Activated CD4-positive, alpha-beta T cell treated with anti-CD3 and anti-CD28 coated beads, Interleukin-2, amount 10 ng/mL, durations not matched to agents 7 days and 5 days (primary cell): Measurements from ENCODE around the gene HLCS. TPM values are rescaled to one million over a fixed set of nuclear protein-coding genes. Genes with fewer than 3 reads are reported as not detected.
"Not testable (repeated sequence)": the region's sequence is repeated elsewhere in the genome, so short reads cannot be mapped to it uniquely, and the experiment has no call there.

Source experiments
- CTCF ChIA-PET: fragments of 350-600 bp; sonication (Branson Sonifier 250); formaldehyde crosslinking; loops from one replicate; lab custom pipeline; 2021; ENCODE audit warnings: antibody characterized with exemption; lab: Charles Lee
- POLR2A ChIA-PET: fragments of 350-600 bp; sonication (Branson Sonifier 250); formaldehyde crosslinking; loops from one replicate; lab custom pipeline; 2021; ENCODE audit warnings: antibody characterized with exemption; lab: Charles Lee
- DNase-seq: peaks from one replicate; pipeline ENCODE4 v3.0.0-alpha.2; 2020
- H3K27ac Mint-ChIP-seq: one replicate; pipeline ENCODE4 v1.8.0; 2021; ENCODE audit warnings: mild to moderate bottlenecking, moderate library complexity, mixed read lengths
- H3K27me3 Mint-ChIP-seq: one replicate; pipeline ENCODE4 v1.8.0; 2021; ENCODE audit warnings: mixed read lengths
- H3K36me3 Mint-ChIP-seq: one replicate; pipeline ENCODE4 v1.8.0; 2021; ENCODE audit warnings: low read depth, mixed read lengths
- H3K4me1 Mint-ChIP-seq: one replicate; pipeline ENCODE4 v1.8.0; 2021; ENCODE audit warnings: mixed read lengths
- H3K4me3 Mint-ChIP-seq: one replicate; pipeline ENCODE4 v1.8.0; 2021; ENCODE audit warnings: mild to moderate bottlenecking, moderate library complexity, mixed read lengths
- H3K9me3 Mint-ChIP-seq: one replicate; pipeline ENCODE4 v1.8.0; 2021; ENCODE audit warnings: mixed read lengths
- total RNA-seq, 2 experiments: library from RNA; stranded (reverse); gene quantifications; one replicate each; pipeline ENCODE4 v1.2.3, GENCODE V29; 2021

HLCS gene
- total RNA-seq, 2 experiments from 2014 or later = 15.8 to 15.9 TPM

DNA sequence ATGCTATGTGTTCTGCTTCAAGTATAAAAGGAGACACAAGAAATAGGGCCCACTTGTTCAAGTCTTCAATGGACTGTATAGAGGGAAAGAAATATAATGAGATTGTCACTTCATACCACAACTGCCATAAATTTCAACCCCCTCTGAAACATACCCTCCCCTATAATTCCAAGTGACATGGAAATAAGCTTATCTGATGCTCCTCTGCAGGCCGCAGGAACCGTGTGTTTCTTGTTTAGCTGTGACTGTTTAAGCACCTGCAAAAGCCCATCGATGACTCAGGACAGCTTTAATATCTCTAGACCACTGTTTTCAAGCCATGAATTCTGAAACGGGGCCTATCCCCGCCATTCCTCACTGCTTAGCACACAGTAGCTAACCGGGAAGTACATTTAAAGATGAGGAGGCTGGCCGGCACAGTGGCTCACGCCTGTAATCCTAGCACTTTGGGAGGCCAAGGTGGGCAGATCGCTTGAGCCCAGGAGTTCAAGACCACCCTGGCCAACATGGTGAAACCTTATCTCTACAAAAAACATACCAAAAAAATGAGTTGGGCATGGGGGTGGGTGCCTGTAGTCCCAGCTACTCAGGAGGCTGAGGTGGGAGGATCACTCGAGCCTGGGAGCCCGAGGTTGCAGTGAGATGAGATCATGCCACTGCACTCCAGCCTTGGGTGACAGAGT lies 4.2 kb downstream of the HLCS start:
- no peak overlapping the region for H3K4me3 Mint-ChIP-seq

DNA sequence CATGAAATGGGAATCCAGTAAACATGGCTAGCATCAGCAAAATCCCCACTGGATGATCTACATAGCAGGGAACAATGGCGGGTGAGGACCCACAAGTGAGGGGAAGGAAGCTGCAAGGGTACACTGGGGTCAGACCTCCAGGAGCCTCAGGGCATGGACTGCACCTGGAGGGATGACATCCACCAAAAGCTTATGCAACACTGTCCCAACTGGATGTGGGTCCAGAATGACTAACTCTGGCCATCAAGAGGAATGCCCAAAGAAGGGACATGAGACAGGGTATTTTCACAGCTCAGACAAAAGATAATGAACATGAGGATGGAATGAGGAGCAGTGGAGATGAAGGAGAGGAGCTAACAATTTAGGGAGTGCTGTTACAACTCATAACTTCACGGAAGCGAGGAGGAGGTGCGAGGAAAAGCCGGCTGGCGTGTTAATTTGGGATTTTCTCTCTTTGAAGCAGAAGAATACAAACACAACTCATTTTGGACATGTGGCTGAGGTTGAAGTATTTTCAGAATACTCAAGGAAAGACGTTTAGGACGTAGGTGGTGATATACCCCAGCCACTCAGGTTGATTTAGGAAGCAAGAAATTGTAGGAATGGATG lies 5.7 kb downstream of the HLCS start:
- ChIA-PET CTCF (no interaction called here), POLR2A (no interaction called here)
- DNase-seq = no peak
- Mint-ChIP-seq H3K27ac (no peak overlapping the region), H3K4me3 (no peak overlapping the region), H3K9me3 (no peaks in the 10 kb centered on the region), H3K4me1 (peaks cover 11% of the 10 kb centered on the region), H3K36me3 (peaks cover 18% of the 10 kb centered on the region), H3K27me3 (no peaks in the 10 kb centered on the region)

More for the DNA sequence above, 4.2 kb downstream of the HLCS start:
- H3K36me3 Mint-ChIP-seq = peaks cover 12% of the 10 kb centered on the region
- POLR2A ChIA-PET = no interaction called here
- no peaks in the 10 kb centered on the region for H3K27me3 Mint-ChIP-seq
- CTCF ChIA-PET = interaction anchor here (0.8 kb wide), 2 partner anchors 10 to 53 kb away, joined by 3 read pairs; no protein-coding TSS in a partner anchor
- peaks cover 15% of the 10 kb centered on the region for H3K4me1 Mint-ChIP-seq
- H3K27ac Mint-ChIP-seq = no peak overlapping the region
- no peaks in the 10 kb centered on the region for H3K9me3 Mint-ChIP-seq
- no peak for DNase-seq

DNA sequence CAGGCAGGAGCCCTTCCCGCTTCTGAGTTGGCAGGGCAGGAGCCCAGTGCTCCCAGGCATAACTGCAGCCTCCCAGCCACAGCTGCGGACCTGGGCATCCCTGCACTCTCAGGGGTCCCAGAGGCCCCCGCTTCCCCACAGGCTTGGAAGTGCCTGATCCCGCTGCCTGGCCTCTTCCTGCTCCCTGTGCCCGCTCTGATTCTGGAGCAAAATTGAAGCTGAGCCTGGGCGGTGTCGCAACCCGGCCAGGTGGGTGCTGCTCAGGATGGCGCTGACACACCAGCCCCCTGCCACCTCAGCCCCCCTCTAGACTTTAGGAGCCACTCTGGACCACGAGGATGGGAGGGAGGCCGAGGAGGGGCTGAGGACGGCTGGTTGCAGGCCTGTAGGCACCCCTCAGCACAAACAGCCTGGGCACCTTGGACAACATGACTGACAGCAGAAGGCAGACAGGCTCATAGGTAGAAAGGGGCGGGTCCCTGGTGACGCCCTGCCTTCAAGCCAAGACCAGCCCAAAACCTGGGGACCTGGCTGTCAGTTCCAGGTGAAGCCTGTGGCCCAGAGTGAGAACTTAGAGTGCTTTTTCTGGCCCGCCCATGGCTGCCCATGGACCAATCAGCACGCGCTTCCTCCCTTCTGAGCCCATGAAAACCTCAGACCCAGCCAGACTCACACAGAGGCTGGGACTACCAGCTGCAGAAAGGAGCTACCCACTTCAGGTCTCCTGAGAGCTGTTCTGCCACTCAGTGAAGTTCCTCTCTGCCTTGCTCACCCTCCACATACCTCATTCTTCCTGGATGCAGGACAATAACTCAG lies 7.2 kb downstream of the HLCS start:
- POLR2A ChIA-PET = no interaction called here
- H3K27me3 Mint-ChIP-seq = no peaks in the 10 kb centered on the region
- DNase-seq = no peak
- H3K36me3 Mint-ChIP-seq = peaks cover 19% of the 10 kb centered on the region
- H3K4me1 Mint-ChIP-seq = no peaks in the 10 kb centered on the region
- CTCF ChIA-PET = interaction anchor here (0.7 kb wide), 1 partner anchor 8 kb away, joined by 3 read pairs; no protein-coding TSS in a partner anchor
- no peak overlapping the region for H3K27ac Mint-ChIP-seq
- H3K9me3 Mint-ChIP-seq = no peaks in the 10 kb centered on the region
- H3K4me3 Mint-ChIP-seq = no peak overlapping the region

- no peaks in the 10 kb centered on the region for H3K27me3 Mint-ChIP-seq
- H3K9me3 Mint-ChIP-seq = no peaks in the 10 kb centered on the region
- no peak overlapping the region for H3K4me3 Mint-ChIP-seq
- DNase-seq = no peak
- ChIA-PET CTCF (no interaction called here), POLR2A (no interaction called here)
- peaks cover 17% of the 10 kb centered on the region for H3K36me3 Mint-ChIP-seq
- no peaks in the 10 kb centered on the region for H3K4me1 Mint-ChIP-seq
- no peak overlapping the region for H3K27ac Mint-ChIP-seq
These were observed 10.7 kb downstream of the HLCS start for GRCh38 chr21:36955783-36956182.

- H3K27ac Mint-ChIP-seq, H3K4me3 Mint-ChIP-seq, H3K4me1 Mint-ChIP-seq, H3K27me3 Mint-ChIP-seq, DNase-seq, H3K9me3 Mint-ChIP-seq, POLR2A ChIA-PET: not testable (repeated sequence)
- CTCF ChIA-PET = interaction anchor here (1.1 to 1.9 kb wide), 2 partner anchors 10 to 13 kb away, joined by 3 to 6 read pairs; no protein-coding TSS in a partner anchor
- peaks cover 17% of the 10 kb centered on the region for H3K36me3 Mint-ChIP-seq
These were observed 14.1 kb downstream of the HLCS start for GRCh38 chr21:36952331-36952730.

DNA sequence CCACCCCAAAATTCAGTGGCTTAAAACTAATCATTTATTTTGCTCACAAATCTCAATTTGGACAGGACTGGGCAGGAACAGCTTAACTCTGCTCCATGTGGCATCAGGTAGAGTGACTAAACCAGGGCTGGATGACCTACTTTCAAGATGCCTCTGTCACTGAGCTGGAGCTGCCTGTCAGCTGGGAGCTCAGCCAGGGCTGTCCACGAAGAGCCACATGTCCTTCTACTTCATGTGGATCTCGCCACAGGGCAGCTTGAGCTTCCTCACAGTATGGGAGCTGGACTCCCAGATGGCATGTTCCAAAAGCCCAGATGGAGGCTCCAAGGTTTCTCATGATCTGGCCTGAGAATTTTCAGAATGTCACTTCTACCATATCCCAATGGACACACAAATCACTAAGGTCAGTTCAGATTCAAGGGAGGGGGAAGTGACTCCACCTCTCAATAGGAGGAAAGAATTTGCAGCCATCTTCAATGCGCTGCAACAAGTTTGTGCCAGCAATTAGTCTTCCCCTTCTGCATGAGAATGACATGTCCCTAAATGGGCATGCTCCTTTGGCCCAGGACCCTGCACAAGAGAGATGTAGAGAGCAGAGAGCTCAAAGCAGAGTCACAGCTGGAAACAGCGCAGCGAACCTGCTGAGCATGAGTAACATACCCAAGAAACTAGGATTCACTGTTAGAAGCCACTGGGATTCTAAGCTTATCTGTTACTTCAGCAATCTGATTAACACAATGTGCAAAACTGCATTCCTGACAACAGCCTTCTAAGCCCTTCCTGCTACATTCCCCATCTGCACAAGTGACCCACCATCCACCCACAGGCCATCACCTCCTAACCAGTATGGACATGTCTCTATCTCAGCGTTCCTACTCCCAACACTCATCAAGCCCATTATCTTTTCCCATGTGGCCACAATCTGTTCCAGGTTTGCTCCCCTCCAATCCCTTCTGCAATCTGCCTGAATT lies 17.0 kb downstream of the HLCS start:
- Mint-ChIP-seq H3K36me3 (peaks cover 13% of the 10 kb centered on the region), H3K4me3 (no peak overlapping the region), H3K27me3 (no peaks in the 10 kb centered on the region), H3K9me3 (no peaks in the 10 kb centered on the region), H3K4me1 (no peaks in the 10 kb centered on the region), H3K27ac (no peak overlapping the region)
- DNase-seq = no peak
- CTCF ChIA-PET = interaction anchor here (0.6 to 1.0 kb wide), 3 partner anchors 17 to 185 kb away, joined by 3 to 5 read pairs (median 3); partner anchors contain the start of gene HLCS
- POLR2A ChIA-PET = no interaction called here

- Mint-ChIP-seq H3K4me3 (no peak overlapping the region), H3K4me1 (no peaks in the 10 kb centered on the region), H3K36me3 (peaks cover 13% of the 10 kb centered on the region), H3K9me3 (no peaks in the 10 kb centered on the region), H3K27me3 (no peaks in the 10 kb centered on the region), H3K27ac (no peak overlapping the region)
- POLR2A ChIA-PET = no interaction called here
- no peak for DNase-seq
- CTCF ChIA-PET = interaction anchor here (0.6 to 1.2 kb wide), 4 partner anchors 18 to 1579 kb away, joined by 3 to 5 read pairs (median 3); partner anchors contain the start of gene HLCS
These were observed 17.8 kb downstream of the HLCS start for GRCh38 chr21:36948686-36949085.

DNA sequence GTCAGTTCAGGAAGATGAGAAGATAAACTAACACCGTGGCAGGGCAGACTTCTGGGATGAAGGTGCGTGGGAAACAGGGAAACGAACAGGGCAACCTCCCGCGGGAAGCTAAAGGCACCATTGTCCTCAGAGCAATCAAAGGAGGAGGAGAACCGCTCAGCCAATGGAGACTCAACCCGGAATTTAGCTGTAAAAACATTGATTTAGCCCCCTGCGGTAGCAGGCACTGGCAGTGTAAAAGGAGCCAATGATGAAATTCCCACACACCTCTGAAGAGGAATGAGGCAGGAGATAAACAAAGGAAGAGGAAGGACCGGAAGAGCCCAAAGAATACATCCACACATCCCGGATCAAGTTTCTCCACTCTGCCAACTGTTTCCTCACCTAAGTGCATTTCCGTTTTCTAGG lies 19.5 kb downstream of the HLCS start:
- Mint-ChIP-seq H3K36me3 (peaks cover 18% of the 10 kb centered on the region), H3K27me3 (no peaks in the 10 kb centered on the region), H3K9me3 (no peaks in the 10 kb centered on the region), H3K4me3 (no peak overlapping the region), H3K27ac (no peak overlapping the region), H3K4me1 (no peaks in the 10 kb centered on the region)
- no peak for DNase-seq
- CTCF ChIA-PET = interaction anchor here (0.6 kb wide), 2 partner anchors 20 to 522 kb away, joined by 3 read pairs; partner anchors contain the start of gene HLCS
- POLR2A ChIA-PET = no interaction called here

DNA sequence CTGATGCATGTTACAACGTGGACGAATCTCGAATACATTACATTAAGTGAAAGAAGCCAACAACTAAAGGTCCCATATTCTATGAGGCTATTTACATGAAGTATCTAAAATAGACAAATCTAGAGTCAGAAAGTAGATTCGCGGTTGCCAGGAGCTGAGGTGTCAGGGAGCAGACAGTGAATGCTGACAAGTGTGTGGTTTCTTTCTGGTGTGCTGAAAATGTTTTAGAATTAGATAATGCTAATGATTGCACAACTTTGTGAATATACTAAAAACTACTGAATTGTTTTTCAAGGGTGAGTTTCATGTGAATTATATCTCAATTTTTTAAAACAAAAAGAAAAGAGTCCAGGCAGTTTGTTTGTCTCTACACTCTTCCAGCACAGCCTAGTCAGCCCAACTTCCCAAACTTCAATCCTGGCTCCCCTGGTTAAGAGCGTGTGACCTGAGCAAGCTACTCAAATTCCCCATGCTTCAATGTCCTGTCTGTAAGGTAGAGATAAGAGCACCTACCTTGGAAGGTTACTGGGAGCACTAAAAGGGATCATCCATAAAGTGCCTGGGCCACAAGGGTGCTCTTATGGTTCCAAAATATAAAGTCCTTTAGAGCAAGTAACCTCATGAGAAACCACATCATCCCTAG lies 20.9 kb downstream of the HLCS start:
- H3K9me3 Mint-ChIP-seq = no peaks in the 10 kb centered on the region
- peaks cover 18% of the 10 kb centered on the region for H3K36me3 Mint-ChIP-seq
- ChIA-PET CTCF (interaction anchor here (0.6 to 1.1 kb wide), 3 partner anchors 10 to 415 kb away, joined by 3 to 4 read pairs (median 4); no protein-coding TSS in a partner anchor), POLR2A (no interaction called here)
- no peak overlapping the region for H3K4me3 Mint-ChIP-seq
- no peak for DNase-seq
- no peaks in the 10 kb centered on the region for H3K4me1 Mint-ChIP-seq
- H3K27me3 Mint-ChIP-seq = no peaks in the 10 kb centered on the region
- H3K27ac Mint-ChIP-seq = no peak overlapping the region

GRCh38 chr21:36936361-36937135 lies 29.9 kb downstream of the HLCS start:
- Mint-ChIP-seq H3K27ac (no peak overlapping the region), H3K9me3 (no peaks in the 10 kb centered on the region), H3K4me3 (no peak overlapping the region), H3K27me3 (no peaks in the 10 kb centered on the region), H3K4me1 (peaks cover 4% of the 10 kb centered on the region), H3K36me3 (peaks cover 6% of the 10 kb centered on the region)
- ChIA-PET CTCF (interaction anchor here (1.5 to 1.7 kb wide), 2 partner anchors 9 to 73 kb away, joined by 4 to 5 read pairs; no protein-coding TSS in a partner anchor), POLR2A (no interaction called here)
- DNase-seq = no peak

DNA sequence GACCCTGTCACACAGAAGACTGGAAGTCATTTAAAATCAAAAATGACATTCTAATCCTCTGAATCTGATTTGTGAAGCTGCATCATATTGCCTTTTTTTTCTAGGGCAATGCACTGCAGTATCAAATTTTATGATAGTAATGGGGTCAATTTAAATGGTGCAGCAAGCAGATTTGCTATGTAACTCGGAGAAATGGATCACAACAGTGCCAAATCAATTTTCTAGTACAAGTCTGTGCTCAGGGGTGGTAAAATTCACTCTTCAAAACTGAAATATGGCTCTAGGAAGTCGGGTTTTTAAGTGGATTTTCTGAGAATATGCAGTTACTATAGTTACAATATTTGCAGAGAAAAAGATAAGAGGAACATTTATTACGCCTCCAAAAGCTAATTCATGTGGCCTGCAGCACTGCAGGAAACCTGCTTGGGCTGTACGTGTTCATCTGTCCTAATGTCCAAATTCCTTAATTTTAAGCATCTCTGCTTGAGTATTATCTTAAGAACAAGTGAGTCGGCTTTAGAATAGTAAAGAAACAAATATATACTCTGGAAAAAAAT lies 31.5 kb downstream of the HLCS start:
- no peak overlapping the region for H3K4me3 Mint-ChIP-seq
- peaks cover 8% of the 10 kb centered on the region for H3K36me3 Mint-ChIP-seq
- no peak for DNase-seq
- no peak overlapping the region for H3K27ac Mint-ChIP-seq
- peaks cover 4% of the 10 kb centered on the region for H3K4me1 Mint-ChIP-seq
- no peaks in the 10 kb centered on the region for H3K27me3 Mint-ChIP-seq
- POLR2A ChIA-PET = no interaction called here
- H3K9me3 Mint-ChIP-seq = no peaks in the 10 kb centered on the region
- CTCF ChIA-PET = interaction anchor here (1.7 kb wide), 1 partner anchor 10 kb away, joined by 4 read pairs; no protein-coding TSS in a partner anchor
